Measurements from ENCODE around the gene LPP.

- TF ChIP-seq CTCF (IDR thresholded peaks at IDR 0.05) (no peak), POLR2A (IDR thresholded peaks at IDR 0.05) (no peak), EP300 (IDR thresholded peaks at IDR 0.05) (no peak), POLR2AphosphoS5 (IDR thresholded peaks at IDR 0.05) (no peak)
These were observed 686.3 kb downstream of the LPP start for GRCh38 chr3:188840290-188840689.

Measured in stomach (tissue), 4 donors.